ENCODE measurements around the gene TBC1D22B.

The TBC1D22B gene

DNA sequence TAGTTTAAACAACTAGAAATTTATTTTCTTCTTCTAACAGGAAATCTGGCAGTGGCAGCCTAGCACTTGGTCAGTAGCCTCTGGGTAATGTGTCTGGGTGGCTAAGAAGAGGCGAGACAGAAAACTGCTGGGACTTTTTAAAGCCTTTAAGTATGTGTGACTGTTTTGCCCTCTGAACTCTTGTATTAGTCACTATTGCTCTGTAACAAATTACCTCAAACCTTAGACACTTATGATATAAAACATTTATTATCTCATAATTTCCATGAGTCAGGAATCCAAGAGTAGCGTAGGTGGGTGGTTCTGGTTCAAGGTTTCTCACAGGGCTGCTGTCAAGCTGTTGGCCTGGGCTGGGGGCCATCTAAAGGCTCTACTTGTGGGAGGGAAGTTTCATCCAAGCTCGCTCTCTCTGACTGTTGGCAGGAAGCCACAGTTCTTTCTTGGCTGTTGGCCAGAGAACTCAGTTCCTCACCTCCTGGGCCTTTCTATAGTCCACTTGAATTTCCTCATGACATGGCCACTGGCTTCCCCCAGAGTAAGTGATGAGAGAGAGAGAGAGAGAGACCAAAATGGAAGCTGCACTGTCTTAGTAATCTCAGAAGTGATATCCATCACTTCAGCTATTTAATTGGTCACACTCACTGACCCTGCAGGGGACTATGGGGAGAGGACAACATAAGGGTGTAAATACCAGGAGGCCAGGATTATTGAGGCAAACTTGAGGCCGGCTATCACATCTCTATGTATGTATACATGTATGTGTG lies 17.4 kb upstream of the TBC1D22B start (continued):
- TF ChIP-seq, protein P1, sequence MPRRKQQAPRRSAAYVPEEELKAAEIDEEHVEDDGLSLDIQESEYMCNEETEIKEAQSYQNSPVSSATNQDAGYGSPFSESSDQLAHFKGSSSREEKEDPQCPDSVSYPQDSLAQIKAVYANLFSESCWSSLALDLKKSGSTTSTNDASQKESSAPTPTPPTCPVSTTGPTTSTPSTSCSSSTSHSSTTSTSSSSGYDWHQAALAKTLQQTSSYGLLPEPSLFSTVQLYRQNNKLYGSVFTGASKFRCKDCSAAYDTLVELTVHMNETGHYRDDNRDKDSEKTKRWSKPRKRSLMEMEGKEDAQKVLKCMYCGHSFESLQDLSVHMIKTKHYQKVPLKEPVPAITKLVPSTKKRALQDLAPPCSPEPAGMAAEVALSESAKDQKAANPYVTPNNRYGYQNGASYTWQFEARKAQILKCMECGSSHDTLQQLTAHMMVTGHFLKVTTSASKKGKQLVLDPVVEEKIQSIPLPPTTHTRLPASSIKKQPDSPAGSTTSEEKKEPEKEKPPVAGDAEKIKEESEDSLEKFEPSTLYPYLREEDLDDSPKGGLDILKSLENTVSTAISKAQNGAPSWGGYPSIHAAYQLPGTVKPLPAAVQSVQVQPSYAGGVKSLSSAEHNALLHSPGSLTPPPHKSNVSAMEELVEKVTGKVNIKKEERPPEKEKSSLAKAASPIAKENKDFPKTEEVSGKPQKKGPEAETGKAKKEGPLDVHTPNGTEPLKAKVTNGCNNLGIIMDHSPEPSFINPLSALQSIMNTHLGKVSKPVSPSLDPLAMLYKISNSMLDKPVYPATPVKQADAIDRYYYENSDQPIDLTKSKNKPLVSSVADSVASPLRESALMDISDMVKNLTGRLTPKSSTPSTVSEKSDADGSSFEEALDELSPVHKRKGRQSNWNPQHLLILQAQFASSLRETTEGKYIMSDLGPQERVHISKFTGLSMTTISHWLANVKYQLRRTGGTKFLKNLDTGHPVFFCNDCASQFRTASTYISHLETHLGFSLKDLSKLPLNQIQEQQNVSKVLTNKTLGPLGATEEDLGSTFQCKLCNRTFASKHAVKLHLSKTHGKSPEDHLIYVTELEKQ (tag by site-specific recombination; IDR thresholded peaks at IDR 0.05; ENCODE audit: borderline replicate concordance), result peak; percentile 66; the same call in 1 of the 2 replicates
- peak; percentile 78; the same call in 1 of the 2 replicates for TF ChIP-seq ZNF184 (tag by site-specific recombination; IDR thresholded peaks at IDR 0.05)
- peak; percentile 66 for TF ChIP-seq GLIS1 (tag by site-specific recombination; IDR thresholded peaks at IDR 0.05)
- TF ChIP-seq ZNF266 (tag by site-specific recombination; IDR thresholded peaks at IDR 0.05; ENCODE audit: low read depth), result no peak
- TF ChIP-seq, protein P2, sequence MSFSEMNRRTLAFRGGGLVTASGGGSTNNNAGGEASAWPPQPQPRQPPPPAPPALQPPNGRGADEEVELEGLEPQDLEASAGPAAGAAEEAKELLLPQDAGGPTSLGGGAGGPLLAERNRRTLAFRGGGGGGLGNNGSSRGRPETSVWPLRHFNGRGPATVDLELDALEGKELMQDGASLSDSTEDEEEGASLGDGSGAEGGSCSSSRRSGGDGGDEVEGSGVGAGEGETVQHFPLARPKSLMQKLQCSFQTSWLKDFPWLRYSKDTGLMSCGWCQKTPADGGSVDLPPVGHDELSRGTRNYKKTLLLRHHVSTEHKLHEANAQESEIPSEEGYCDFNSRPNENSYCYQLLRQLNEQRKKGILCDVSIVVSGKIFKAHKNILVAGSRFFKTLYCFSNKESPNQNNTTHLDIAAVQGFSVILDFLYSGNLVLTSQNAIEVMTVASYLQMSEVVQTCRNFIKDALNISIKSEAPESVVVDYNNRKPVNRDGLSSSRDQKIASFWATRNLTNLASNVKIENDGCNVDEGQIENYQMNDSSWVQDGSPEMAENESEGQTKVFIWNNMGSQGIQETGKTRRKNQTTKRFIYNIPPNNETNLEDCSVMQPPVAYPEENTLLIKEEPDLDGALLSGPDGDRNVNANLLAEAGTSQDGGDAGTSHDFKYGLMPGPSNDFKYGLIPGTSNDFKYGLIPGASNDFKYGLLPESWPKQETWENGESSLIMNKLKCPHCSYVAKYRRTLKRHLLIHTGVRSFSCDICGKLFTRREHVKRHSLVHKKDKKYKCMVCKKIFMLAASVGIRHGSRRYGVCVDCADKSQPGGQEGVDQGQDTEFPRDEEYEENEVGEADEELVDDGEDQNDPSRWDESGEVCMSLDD (tag by site-specific recombination; IDR thresholded peaks at IDR 0.05), result no peak
- no peak for TF ChIP-seq ZBTB1 (tag by site-specific recombination; IDR thresholded peaks at IDR 0.05)
- TF ChIP-seq ZNF701 (tag by site-specific recombination; IDR thresholded peaks at IDR 0.05), result no peak
- TF ChIP-seq, protein P3, sequence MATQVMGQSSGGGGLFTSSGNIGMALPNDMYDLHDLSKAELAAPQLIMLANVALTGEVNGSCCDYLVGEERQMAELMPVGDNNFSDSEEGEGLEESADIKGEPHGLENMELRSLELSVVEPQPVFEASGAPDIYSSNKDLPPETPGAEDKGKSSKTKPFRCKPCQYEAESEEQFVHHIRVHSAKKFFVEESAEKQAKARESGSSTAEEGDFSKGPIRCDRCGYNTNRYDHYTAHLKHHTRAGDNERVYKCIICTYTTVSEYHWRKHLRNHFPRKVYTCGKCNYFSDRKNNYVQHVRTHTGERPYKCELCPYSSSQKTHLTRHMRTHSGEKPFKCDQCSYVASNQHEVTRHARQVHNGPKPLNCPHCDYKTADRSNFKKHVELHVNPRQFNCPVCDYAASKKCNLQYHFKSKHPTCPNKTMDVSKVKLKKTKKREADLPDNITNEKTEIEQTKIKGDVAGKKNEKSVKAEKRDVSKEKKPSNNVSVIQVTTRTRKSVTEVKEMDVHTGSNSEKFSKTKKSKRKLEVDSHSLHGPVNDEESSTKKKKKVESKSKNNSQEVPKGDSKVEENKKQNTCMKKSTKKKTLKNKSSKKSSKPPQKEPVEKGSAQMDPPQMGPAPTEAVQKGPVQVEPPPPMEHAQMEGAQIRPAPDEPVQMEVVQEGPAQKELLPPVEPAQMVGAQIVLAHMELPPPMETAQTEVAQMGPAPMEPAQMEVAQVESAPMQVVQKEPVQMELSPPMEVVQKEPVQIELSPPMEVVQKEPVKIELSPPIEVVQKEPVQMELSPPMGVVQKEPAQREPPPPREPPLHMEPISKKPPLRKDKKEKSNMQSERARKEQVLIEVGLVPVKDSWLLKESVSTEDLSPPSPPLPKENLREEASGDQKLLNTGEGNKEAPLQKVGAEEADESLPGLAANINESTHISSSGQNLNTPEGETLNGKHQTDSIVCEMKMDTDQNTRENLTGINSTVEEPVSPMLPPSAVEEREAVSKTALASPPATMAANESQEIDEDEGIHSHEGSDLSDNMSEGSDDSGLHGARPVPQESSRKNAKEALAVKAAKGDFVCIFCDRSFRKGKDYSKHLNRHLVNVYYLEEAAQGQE (tag by site-specific recombination; IDR thresholded peaks at IDR 0.05), result no peak
- TF ChIP-seq, protein P4, sequence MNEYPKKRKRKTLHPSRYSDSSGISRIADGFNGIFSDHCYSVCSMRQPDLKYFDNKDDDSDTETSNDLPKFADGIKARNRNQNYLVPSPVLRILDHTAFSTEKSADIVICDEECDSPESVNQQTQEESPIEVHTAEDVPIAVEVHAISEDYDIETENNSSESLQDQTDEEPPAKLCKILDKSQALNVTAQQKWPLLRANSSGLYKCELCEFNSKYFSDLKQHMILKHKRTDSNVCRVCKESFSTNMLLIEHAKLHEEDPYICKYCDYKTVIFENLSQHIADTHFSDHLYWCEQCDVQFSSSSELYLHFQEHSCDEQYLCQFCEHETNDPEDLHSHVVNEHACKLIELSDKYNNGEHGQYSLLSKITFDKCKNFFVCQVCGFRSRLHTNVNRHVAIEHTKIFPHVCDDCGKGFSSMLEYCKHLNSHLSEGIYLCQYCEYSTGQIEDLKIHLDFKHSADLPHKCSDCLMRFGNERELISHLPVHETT (tag by site-specific recombination; IDR thresholded peaks at IDR 0.05), result peak; percentile 69; the same call in 1 of the 2 replicates
- TF ChIP-seq ZNF221 (tag by site-specific recombination; IDR thresholded peaks at IDR 0.05; ENCODE audit: borderline replicate concordance), result no peak
- no peak for TF ChIP-seq ZFP37 (tag by site-specific recombination; IDR thresholded peaks at IDR 0.05)
- no peak for TF ChIP-seq ZNF132 (tag by site-specific recombination; IDR thresholded peaks at IDR 0.05; ENCODE audit: borderline replicate concordance)
- TF ChIP-seq ZNF514 (tag by site-specific recombination; IDR thresholded peaks at IDR 0.05), result no peak
- TF ChIP-seq, protein P5, sequence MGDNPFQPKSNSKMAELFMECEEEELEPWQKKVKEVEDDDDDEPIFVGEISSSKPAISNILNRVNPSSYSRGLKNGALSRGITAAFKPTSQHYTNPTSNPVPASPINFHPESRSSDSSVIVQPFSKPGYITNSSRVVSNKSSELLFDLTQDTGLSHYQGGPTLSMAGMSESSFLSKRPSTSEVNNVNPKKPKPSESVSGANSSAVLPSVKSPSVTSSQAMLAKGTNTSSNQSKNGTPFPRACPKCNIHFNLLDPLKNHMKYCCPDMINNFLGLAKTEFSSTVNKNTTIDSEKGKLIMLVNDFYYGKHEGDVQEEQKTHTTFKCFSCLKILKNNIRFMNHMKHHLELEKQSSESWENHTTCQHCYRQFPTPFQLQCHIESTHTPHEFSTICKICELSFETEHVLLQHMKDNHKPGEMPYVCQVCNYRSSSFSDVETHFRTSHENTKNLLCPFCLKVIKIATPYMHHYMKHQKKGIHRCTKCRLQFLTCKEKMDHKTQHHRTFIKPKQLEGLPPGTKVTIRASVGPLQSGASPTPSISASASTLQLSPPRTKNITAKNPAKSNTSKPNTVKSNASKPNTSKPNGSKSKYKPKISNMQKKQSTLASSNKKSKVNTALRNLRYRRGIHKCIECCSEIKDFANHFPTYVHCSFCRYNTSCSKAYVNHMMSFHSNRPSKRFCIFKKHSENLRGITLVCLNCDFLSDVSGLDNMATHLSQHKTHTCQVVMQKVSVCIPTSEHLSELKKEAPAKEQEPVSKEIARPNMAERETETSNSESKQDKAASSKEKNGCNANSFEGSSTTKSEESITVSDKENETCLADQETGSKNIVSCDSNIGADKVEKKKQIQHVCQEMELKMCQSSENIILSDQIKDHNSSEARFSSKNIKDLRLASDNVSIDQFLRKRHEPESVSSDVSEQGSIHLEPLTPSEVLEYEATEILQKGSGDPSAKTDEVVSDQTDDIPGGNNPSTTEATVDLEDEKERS (tag by site-specific recombination; IDR thresholded peaks at IDR 0.05), result no peak; the same call in 1 of the 2 replicates
- TF ChIP-seq, protein P6, sequence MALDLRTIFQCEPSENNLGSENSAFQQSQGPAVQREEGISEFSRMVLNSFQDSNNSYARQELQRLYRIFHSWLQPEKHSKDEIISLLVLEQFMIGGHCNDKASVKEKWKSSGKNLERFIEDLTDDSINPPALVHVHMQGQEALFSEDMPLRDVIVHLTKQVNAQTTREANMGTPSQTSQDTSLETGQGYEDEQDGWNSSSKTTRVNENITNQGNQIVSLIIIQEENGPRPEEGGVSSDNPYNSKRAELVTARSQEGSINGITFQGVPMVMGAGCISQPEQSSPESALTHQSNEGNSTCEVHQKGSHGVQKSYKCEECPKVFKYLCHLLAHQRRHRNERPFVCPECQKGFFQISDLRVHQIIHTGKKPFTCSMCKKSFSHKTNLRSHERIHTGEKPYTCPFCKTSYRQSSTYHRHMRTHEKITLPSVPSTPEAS (tag by site-specific recombination; IDR thresholded peaks at IDR 0.05), result no peak
- no peak for TF ChIP-seq ZNF16 (tag by site-specific recombination; IDR thresholded peaks at IDR 0.05; ENCODE audit: low read depth)
- TF ChIP-seq ZFP41 (tag by site-specific recombination; IDR thresholded peaks at IDR 0.05; ENCODE audit: borderline replicate concordance), result no peak
- TF ChIP-seq ZNF76 (tag by site-specific recombination; IDR thresholded peaks at IDR 0.05; ENCODE audit: borderline replicate concordance, low read depth), result no peak
- no peak for TF ChIP-seq GLI4 (tag by site-specific recombination; IDR thresholded peaks at IDR 0.05)
- 0 out of 2 replicates have a peak, but pooled peaks have one; percentile 58 for TF ChIP-seq YY2 (tag by site-specific recombination; IDR thresholded peaks at IDR 0.05)
- 0 out of 2 replicates have a peak, but pooled peaks have one; percentile 27 for TF ChIP-seq ZNF501 (tag by site-specific recombination; IDR thresholded peaks at IDR 0.05)
- TF ChIP-seq ZNF785 (tag by site-specific recombination; IDR thresholded peaks at IDR 0.05), result no peak
- TF ChIP-seq ZNF423 (tag by site-specific recombination; IDR thresholded peaks at IDR 0.05), result no peak

Measured in HEK293 (cell line).